Gastrocnemius medialis (tissue), 4 donors: Measurements from ENCODE around the gene INF2.

Experiments used
- CTCF ChIP-seq, 5 experiments: fragments of 450-650 bp in 3 of 5; fragments of 200-600 bp in 2 of 5; sonication (generic) in 2 of 5; IDR thresholded peaks in 4 of 5; conservative IDR thresholded peaks in 1 of 5; 1 replicate in 4 of 5; 2 replicates in 1 of 5; pipeline ENCODE4 v1.5.1; 2016 to 2019; ENCODE audit warnings: antibody characterized with exemption in 5 of 5, mild to moderate bottlenecking in 3 of 5, moderate library complexity in 3 of 5
- POLR2A ChIP-seq, 2 donors: fragments of 450-650 bp; IDR thresholded peaks; one replicate each; pipeline ENCODE4 v1.6.1; 2017; ENCODE audit warnings: antibody characterized with exemption in 2 of 2, mild to moderate bottlenecking in 2 of 2, moderate library complexity in 2 of 2

DNA sequence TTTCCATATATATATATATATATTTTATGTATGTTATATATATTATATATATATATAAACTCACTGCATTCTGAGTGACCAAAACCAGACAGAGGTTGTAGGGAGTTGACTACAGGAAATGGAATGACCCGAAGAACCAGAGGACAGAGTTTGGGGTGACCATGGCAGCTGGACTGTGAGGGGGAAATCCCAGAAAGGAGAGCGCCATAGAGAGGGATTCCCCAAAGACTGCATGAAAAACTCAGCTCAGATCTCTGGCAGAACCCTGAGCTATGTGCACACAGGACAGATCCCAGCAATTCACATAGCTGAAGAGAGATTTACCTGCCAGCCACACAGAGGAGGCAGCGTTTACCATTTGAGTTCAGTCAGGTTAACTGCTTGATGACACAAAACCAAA, 19.7 kb upstream of the INF2 start:
- TF ChIP-seq CTCF (IDR thresholded peaks at IDR 0.05 in 4 of 5, conservative IDR thresholded peaks at IDR 0.05 in 1 of 5) (no peak), POLR2A (IDR thresholded peaks at IDR 0.05) (no peak)
